ENCODE measurements around the gene UBE2F. TPM values are rescaled to one million over a fixed set of nuclear protein-coding genes. Genes with fewer than 3 reads are reported as not detected.
A peak's percentile ranks its signal among the peaks of the same experiment; 100 is the strongest.

UBE2F gene
- total and polyA plus RNA-seq, 9 of the 15 experiments (the other 6 are each of a cell fraction or from before 2014, with no cell fraction given) = 18.1 to 88.1 (median 53.0) TPM

GRCh38 chr2:237966565-237967462, at the start of gene UBE2F (continued):
- TF ChIP-seq SIX5 (IDR thresholded peaks at IDR 0.05; ENCODE audit: borderline replicate concordance in 1 of 2, insufficient read depth in 1 of 2, low read depth in 1 of 2, low read length in 2 of 2) (no peak), FOXJ3 (CRISPR knock-in tag; IDR thresholded peaks at IDR 0.05) (no peak), BCL6 (CRISPR knock-in tag; IDR thresholded peaks at IDR 0.05) (no peak), SMARCB1 (IDR thresholded peaks at IDR 0.05; ENCODE audit: insufficient read length, low read depth) (no peak), ZFP1 (CRISPR knock-in tag; IDR thresholded peaks at IDR 0.05) (no peak), POLR2AphosphoS2 (IDR thresholded peaks at IDR 0.05; ENCODE audit: low read length) (no peak), ZNF444 (CRISPR knock-in tag; IDR thresholded peaks at IDR 0.05) (no peak), ZBTB8A (IDR thresholded peaks at IDR 0.05; ENCODE audit: partially characterized antibody) (no peak), FOXP1 (CRISPR knock-in tag; IDR thresholded peaks at IDR 0.05) (no peak), STAG1 (CRISPR knock-in tag; IDR thresholded peaks at IDR 0.05; ENCODE audit: borderline replicate concordance) (no peak), KAT8 (IDR thresholded peaks at IDR 0.05; ENCODE audit: low read depth) (no peak), MYBL2 (IDR thresholded peaks at IDR 0.05; ENCODE audit: low read depth) (no peak), MYBL2 (CRISPR knock-in tag; IDR thresholded peaks at IDR 0.05; ENCODE audit: borderline replicate concordance) (no peak), NR3C1 (CRISPR knock-in tag; IDR thresholded peaks at IDR 0.05) (no peak), UBTF (IDR thresholded peaks at IDR 0.05; ENCODE audit: borderline replicate concordance in 1 of 2, low read depth in 2 of 2, low read length in 2 of 2) (peak; percentile 45 to 61; a peak in 1 of 4 replicates)
- TF ChIP-seq, protein P1, sequence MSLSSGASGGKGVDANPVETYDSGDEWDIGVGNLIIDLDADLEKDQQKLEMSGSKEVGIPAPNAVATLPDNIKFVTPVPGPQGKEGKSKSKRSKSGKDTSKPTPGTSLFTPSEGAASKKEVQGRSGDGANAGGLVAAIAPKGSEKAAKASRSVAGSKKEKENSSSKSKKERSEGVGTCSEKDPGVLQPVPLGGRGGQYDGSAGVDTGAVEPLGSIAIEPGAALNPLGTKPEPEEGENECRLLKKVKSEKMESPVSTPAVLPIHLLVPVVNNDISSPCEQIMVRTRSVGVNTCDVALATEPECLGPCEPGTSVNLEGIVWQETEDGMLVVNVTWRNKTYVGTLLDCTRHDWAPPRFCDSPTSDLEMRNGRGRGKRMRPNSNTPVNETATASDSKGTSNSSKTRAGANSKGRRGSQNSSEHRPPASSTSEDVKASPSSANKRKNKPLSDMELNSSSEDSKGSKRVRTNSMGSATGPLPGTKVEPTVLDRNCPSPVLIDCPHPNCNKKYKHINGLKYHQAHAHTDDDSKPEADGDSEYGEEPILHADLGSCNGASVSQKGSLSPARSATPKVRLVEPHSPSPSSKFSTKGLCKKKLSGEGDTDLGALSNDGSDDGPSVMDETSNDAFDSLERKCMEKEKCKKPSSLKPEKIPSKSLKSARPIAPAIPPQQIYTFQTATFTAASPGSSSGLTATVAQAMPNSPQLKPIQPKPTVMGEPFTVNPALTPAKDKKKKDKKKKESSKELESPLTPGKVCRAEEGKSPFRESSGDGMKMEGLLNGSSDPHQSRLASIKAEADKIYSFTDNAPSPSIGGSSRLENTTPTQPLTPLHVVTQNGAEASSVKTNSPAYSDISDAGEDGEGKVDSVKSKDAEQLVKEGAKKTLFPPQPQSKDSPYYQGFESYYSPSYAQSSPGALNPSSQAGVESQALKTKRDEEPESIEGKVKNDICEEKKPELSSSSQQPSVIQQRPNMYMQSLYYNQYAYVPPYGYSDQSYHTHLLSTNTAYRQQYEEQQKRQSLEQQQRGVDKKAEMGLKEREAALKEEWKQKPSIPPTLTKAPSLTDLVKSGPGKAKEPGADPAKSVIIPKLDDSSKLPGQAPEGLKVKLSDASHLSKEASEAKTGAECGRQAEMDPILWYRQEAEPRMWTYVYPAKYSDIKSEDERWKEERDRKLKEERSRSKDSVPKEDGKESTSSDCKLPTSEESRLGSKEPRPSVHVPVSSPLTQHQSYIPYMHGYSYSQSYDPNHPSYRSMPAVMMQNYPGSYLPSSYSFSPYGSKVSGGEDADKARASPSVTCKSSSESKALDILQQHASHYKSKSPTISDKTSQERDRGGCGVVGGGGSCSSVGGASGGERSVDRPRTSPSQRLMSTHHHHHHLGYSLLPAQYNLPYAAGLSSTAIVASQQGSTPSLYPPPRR (CRISPR knock-in tag; IDR thresholded peaks at IDR 0.05; ENCODE audit: borderline replicate concordance) = no peak
- TF ChIP-seq, protein P2, sequence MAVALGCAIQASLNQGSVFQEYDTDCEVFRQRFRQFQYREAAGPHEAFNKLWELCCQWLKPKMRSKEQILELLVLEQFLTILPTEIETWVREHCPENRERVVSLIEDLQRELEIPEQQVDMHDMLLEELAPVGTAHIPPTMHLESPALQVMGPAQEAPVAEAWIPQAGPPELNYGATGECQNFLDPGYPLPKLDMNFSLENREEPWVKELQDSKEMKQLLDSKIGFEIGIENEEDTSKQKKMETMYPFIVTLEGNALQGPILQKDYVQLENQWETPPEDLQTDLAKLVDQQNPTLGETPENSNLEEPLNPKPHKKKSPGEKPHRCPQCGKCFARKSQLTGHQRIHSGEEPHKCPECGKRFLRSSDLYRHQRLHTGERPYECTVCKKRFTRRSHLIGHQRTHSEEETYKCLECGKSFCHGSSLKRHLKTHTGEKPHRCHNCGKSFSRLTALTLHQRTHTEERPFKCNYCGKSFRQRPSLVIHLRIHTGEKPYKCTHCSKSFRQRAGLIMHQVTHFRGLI (CRISPR knock-in tag; IDR thresholded peaks at IDR 0.05) = no peak

Measured in K562 (cell line).